ENCODE measurements around the gene ZNF592.
A peak's percentile ranks its signal among the peaks of the same experiment; 100 is the strongest.

GRCh38 chr15:84840741-84841429 lies 92.5 kb downstream of the ZNF592 start:
- TF ChIP-seq CTCF (IDR thresholded peaks at IDR 0.05) (no peak), POLR2A (IDR thresholded peaks at IDR 0.05) (peak in 1 of 2 donors; percentile 77)

Data from heart left ventricle (tissue), 13 donors.